GM18907 (cell line): ENCODE measurements around the gene IL16.

ENCODE experiments used
- ATAC-seq: cut with Tn5 transposase; IDR thresholded peaks from one replicate; pipeline ENCODE4 v1.9.1; 2021; ENCODE audit warnings: mild to moderate bottlenecking, moderate library complexity; ENCODE audit not compliant: unreplicated experiment

IL16 gene

GRCh38 chr15:81254277-81254915, 57.7 kb downstream of the IL16 start:
- ATAC-seq, result no peak

GRCh38 chr15:81254916-81255290, 58.2 kb downstream of the IL16 start:
- no peak for ATAC-seq

GRCh38 chr15:81255315-81255957, 58.8 kb downstream of the IL16 start:
- ATAC-seq, result no peak

GRCh38 chr15:81255958-81256320, 59.3 kb downstream of the IL16 start:
- ATAC-seq, result no peak

- ATAC-seq, result no peak
These were observed 60.2 kb downstream of the IL16 start for GRCh38 chr15:81256916-81257315.

GRCh38 chr15:81257435-81257834, 60.8 kb downstream of the IL16 start:
- ATAC-seq, result no peak

GRCh38 chr15:81258455-81258854, 61.8 kb downstream of the IL16 start:
- ATAC-seq, result no peak

- ATAC-seq, result no peak
These were observed 63.1 kb downstream of the IL16 start for GRCh38 chr15:81259760-81260298.

- ATAC-seq, result no peak
These were observed 64.6 kb downstream of the IL16 start for GRCh38 chr15:81261172-81261811.

- no peak for ATAC-seq
These were observed 66.8 kb downstream of the IL16 start for GRCh38 chr15:81263477-81263876.

GRCh38 chr15:81264072-81264857, 67.6 kb downstream of the IL16 start:
- ATAC-seq, result no peak

- ATAC-seq, result no peak
These were observed 68.7 kb downstream of the IL16 start for GRCh38 chr15:81265256-81265943.

- peak; percentile 80 for ATAC-seq
These were observed 69.5 kb downstream of the IL16 start for GRCh38 chr15:81265944-81266775.

GRCh38 chr15:81268340-81268739, 71.7 kb downstream of the IL16 start:
- no peak for ATAC-seq

- no peak for ATAC-seq
These were observed 72.4 kb downstream of the IL16 start for GRCh38 chr15:81268881-81269601.

- no peak for ATAC-seq
These were observed 73.5 kb downstream of the IL16 start for GRCh38 chr15:81270188-81270587.

GRCh38 chr15:81270781-81271491, 74.3 kb downstream of the IL16 start:
- no peak for ATAC-seq

GRCh38 chr15:81271761-81272644, 75.3 kb downstream of the IL16 start:
- ATAC-seq, result no peak
